Mucosa of gallbladder (tissue), 1 donor: ENCODE data around the gene ACSM2B. TPM values are rescaled to one million over a fixed set of nuclear protein-coding genes. Genes with fewer than 3 reads are reported as not detected.
"Not testable (repeated sequence)": the region's sequence is repeated elsewhere in the genome, so short reads cannot be mapped to it uniquely, and the experiment has no call there.

Source experiments
- DNase-seq: peaks from one replicate; pipeline ENCODE4 v3.0.0-alpha.2; 2020; ENCODE audit warnings: low spot score
- total RNA-seq: library from RNA; stranded (reverse); gene quantifications from one replicate; pipeline ENCODE4 v1.2.1, GENCODE V29; 2021
- donor health status: DM: no; HTN: no; CAD: no.

ACSM2B gene
- total RNA-seq, 1 donor from 2014 or later = 0.17 TPM

- not testable (repeated sequence) for DNase-seq
Measured at GRCh38 chr16:20532284-20532792, 43.8 kb downstream of the ACSM2B start.

GRCh38 chr16:20531795-20532194 lies 44.4 kb downstream of the ACSM2B start:
- DNase-seq = not testable (repeated sequence)

GRCh38 chr16:20520103-20520502 lies 56.1 kb downstream of the ACSM2B start:
- no peak for DNase-seq

DNA sequence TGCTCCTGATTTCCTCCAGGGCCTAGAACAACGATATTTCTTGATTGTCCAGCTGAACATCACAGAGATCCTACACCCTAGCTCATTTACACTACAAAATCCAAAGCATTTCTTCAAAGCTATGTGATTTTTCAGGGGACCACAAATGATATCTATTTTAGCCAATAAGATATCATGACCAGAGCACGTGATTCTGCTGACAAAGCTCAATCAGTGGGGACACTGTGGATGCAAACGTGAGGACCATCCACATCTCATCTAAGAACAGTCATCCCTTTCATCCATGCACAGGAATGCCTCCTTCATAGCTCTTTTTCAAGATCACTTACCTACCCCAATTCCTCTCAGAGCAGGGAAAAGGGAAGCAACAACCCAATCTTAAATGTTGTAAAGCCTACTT lies 56.9 kb downstream of the ACSM2B start:
- no peak for DNase-seq

DNA sequence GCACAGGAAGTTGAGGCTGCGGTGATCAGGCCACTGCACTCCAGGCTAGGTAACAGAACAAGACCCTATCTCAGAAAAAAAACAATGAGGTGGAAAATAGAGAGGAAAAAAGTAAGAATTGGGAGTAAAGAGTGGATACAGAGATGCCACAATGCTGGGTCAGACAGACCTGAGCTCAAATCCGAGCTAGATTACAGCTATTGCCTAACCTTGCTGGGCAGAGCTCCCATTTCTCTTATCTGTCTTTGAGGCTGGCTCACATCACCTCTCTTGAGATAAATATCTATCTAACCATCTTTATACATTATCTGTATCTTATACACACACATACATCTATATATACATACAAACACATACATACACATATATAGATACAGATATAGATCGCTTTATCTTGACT lies 59.0 kb downstream of the ACSM2B start:
- no peak for DNase-seq

DNA sequence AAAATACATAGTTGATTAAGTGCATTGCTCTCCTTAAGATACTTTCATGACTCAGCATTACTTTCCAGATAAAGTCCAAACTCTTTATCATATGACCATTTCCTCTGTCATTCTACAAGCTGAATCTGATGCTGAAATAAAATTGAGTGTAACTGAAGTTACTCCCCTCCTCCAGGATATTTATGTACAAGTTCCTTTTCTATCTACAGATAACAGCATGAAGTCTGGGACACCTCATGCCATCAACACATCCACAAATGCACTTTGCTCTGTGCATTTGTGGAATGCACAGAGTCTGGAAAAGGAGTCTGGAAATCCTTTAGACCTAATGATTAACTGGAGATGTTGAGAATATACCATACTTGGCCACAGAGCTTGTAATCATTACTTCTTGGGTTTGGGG lies 60.5 kb downstream of the ACSM2B start:
- DNase-seq = no peak

DNA sequence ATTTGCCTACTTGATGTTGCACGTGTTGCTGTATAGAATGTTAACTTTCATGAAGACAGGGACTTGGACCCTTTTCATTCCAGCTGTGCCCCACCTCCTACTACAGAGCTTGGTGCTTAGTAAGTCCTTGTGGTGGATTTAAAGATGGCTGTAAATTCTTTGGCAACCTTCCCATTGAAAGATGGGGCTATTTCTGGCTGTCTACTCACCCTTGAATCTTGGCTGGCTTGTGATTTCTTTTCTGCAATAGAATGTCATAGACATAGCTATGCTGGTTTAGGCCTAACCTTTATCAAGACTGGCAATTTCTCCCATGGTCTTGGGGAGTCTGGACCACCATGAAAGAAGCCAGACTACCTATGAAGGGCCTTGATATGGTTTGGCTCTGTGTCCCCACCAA lies 65.8 kb downstream of the ACSM2B start:
- DNase-seq = no peak

- no peak for DNase-seq
Measured at GRCh38 chr16:20507280-20507679, 68.9 kb downstream of the ACSM2B start.

DNA sequence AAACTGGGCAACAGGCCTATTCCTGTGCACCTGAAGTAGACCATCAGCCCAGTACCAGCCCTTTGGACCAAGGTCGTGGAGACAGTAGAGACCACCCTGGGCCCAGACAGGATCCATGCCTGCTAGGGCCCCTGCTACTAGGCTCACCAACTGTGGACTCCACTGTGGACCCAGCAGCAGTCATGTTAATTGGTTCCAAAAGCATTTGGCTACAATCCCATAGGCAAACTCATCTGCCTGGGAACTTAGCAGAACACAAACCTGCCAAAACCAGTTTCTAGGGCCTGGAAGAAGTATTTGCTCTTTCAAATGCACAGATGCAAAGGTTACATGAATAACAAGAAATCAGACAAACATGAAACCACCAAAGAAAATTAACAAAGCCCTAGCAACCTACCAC lies 71.7 kb downstream of the ACSM2B start:
- DNase-seq = no peak

GRCh38 chr16:20491448-20491847 lies 84.7 kb downstream of the ACSM2B start:
- not testable (repeated sequence) for DNase-seq

GRCh38 chr16:20490994-20491393 lies 85.2 kb downstream of the ACSM2B start:
- not testable (repeated sequence) for DNase-seq

Other genes starting within 250 kb of the ACSM2B start
- gene GP2, start 248.9 kb downstream of the ACSM2B start, total RNA-seq = 558 TPM
- gene UMOD, start 223.7 kb downstream of the ACSM2B start, total RNA-seq = 0.60 TPM
- not detected for gene PDILT, start 171.6 kb downstream of the ACSM2B start, total RNA-seq
- gene ACSM5, start 166.8 kb downstream of the ACSM2B start, total RNA-seq = 2.6 TPM
- gene ACSM2A, start 124.8 kb downstream of the ACSM2B start, total RNA-seq = 0.26 TPM
- 0.20 TPM for gene ACSM1, start 121.3 kb upstream of the ACSM2B start, total RNA-seq
- 40.7 TPM for gene THUMPD1, start 165.5 kb upstream of the ACSM2B start, total RNA-seq
- 11.0 TPM for gene ACSM3, start 187.6 kb upstream of the ACSM2B start, total RNA-seq
- 18.6 TPM for gene ERI2, start 230.1 kb upstream of the ACSM2B start, total RNA-seq
- gene REXO5, start 230.2 kb upstream of the ACSM2B start, total RNA-seq = 2.2 TPM